Left renal pelvis (tissue), 4 donors: ENCODE measurements around the gene PRDM15. TPM values are rescaled to one million over a fixed set of nuclear protein-coding genes. Genes with fewer than 3 reads are reported as not detected.
A peak's percentile ranks its signal among the peaks of the same experiment; 100 is the strongest.

Source experiments
- DNase-seq, 4 donors: peaks; one replicate each; pipeline ENCODE4 v3.0.0-alpha.2; 2013; ENCODE audit warnings: low read depth in 4 of 4, low spot score in 3 of 4
- polyA plus RNA-seq, 4 donors: library from polyadenylated mRNA; unstranded; fragments of 120-200 nt; gene quantifications; one replicate each; pipeline ENCODE4 v1.2.1, GENCODE V29; 2013; ENCODE audit not compliant: insufficient read length in 4 of 4

Gene PRDM15
- polyA plus RNA-seq, 4 donors: 5.7 to 8.0 (median 6.2) TPM

- no peak for DNase-seq
Observed at GRCh38 chr21:41888749-41889376, 9.7 kb upstream of the PRDM15 start.

- DNase-seq: no peak
Observed at GRCh38 chr21:41887667-41888066, 8.5 kb upstream of the PRDM15 start.

- DNase-seq: no peak
Observed at GRCh38 chr21:41886328-41886727, 7.2 kb upstream of the PRDM15 start.

- no peak for DNase-seq
Observed at GRCh38 chr21:41885341-41886024, 6.3 kb upstream of the PRDM15 start.

GRCh38 chr21:41884501-41885030 lies 5.4 kb upstream of the PRDM15 start:
- DNase-seq: no peak

- DNase-seq: no peak
Observed at GRCh38 chr21:41883582-41883981, 4.4 kb upstream of the PRDM15 start.

- no peak for DNase-seq
Observed at GRCh38 chr21:41881051-41881450, 1.9 kb upstream of the PRDM15 start.

- no peak for DNase-seq
Observed at GRCh38 chr21:41880153-41880552, 1.0 kb upstream of the PRDM15 start.

- peak in 3 of 4 donors; percentile 57 to 71 (median 70) for DNase-seq
Observed at GRCh38 chr21:41878831-41879189, 334 bp downstream of the PRDM15 start.

GRCh38 chr21:41877901-41878830 lies 978 bp downstream of the PRDM15 start:
- DNase-seq: peak in 1 of 4 donors; percentile 31

GRCh38 chr21:41876928-41877652 lies 2.1 kb downstream of the PRDM15 start:
- DNase-seq: no peak

GRCh38 chr21:41876396-41876795 lies 2.7 kb downstream of the PRDM15 start:
- DNase-seq: no peak

GRCh38 chr21:41875086-41875485 lies 4.1 kb downstream of the PRDM15 start:
- DNase-seq: no peak

- DNase-seq: no peak
Observed at GRCh38 chr21:41874611-41875010, 4.5 kb downstream of the PRDM15 start.

GRCh38 chr21:41873426-41873825 lies 5.7 kb downstream of the PRDM15 start:
- DNase-seq: no peak

- no peak for DNase-seq
Observed at GRCh38 chr21:41873005-41873404, 6.1 kb downstream of the PRDM15 start.

- no peak for DNase-seq
Observed at GRCh38 chr21:41871293-41872030, 7.7 kb downstream of the PRDM15 start.

GRCh38 chr21:41869771-41870170 lies 9.4 kb downstream of the PRDM15 start:
- DNase-seq: no peak

GRCh38 chr21:41868062-41868710 lies 11.0 kb downstream of the PRDM15 start:
- no peak for DNase-seq
